Measurements from ENCODE around the gene DSTYK. TPM values are rescaled to one million over a fixed set of nuclear protein-coding genes. Genes with fewer than 3 reads are reported as not detected.
A peak's percentile ranks its signal among the peaks of the same experiment; 100 is the strongest.

The DSTYK gene
- total and polyA plus RNA-seq, 4 donors, result 3.5 to 19.3 (median 7.1) TPM

- Histone ChIP-seq H3K9me3 (ENCODE audit: control insufficient read depth in 4 of 4, insufficient read depth in 3 of 4, low read length in 3 of 4) (no peaks in the 10 kb centered on the region), H3K27me3 (ENCODE audit: control insufficient read depth in 3 of 3, insufficient read depth in 3 of 3, low read length in 2 of 3) (no peaks in the 10 kb centered on the region), H3K4me3 (no peak overlapping the region), H3K36me3 (ENCODE audit: control insufficient read depth in 4 of 4, insufficient read depth in 4 of 4, low read length in 4 of 4) (no peaks in the 10 kb centered on the region), H3K27ac (ENCODE audit: low read depth in 1 of 2, low read length in 1 of 2) (no peak overlapping the region), H3K4me1 (ENCODE audit: control insufficient read depth in 5 of 5, insufficient read depth in 5 of 5, low read length in 5 of 5) (peaks cover 0 to 9% (median 3%) of the 10 kb centered on the region in 5 donors), H3K9ac (ENCODE audit: insufficient read depth in 1 of 2, low read length in 2 of 2) (no peak overlapping the region)
- WGBS, 2 donors, result 4 to 20% methylated on average over 1 of the region's 1 CpG
- TF ChIP-seq CTCF (IDR thresholded peaks at IDR 0.05; ENCODE audit: control extremely low read depth, extremely low read depth), result no peak
- ATAC-seq (ENCODE audit: insufficient read depth, low FRiP score), result no peak
- no peak for DNase-seq
Observed at GRCh38 chr1:205214756-205215155, 3.3 kb upstream of the DSTYK start.

- H3K4me1 ChIP-seq (ENCODE audit: control insufficient read depth in 5 of 5, insufficient read depth in 5 of 5, low read length in 5 of 5), result peaks cover 0 to 9% (median 3%) of the 10 kb centered on the region in 5 donors
- no peaks in the 10 kb centered on the region for H3K36me3 ChIP-seq (ENCODE audit: control insufficient read depth in 4 of 4, insufficient read depth in 4 of 4, low read length in 4 of 4)
- TF ChIP-seq CTCF (IDR thresholded peaks at IDR 0.05; ENCODE audit: control extremely low read depth, extremely low read depth), result no peak
- H3K9me3 ChIP-seq (ENCODE audit: control insufficient read depth in 4 of 4, insufficient read depth in 3 of 4, low read length in 3 of 4), result no peaks in the 10 kb centered on the region
- no peak for DNase-seq
- 23 to 41% methylated on average over 13 of the region's 13 CpGs for WGBS, 2 donors
- H3K27ac ChIP-seq (ENCODE audit: low read depth in 1 of 2, low read length in 1 of 2), result peak overlapping the region; percentile 11 to 98
- no peak for ATAC-seq (ENCODE audit: insufficient read depth, low FRiP score)
- no peak overlapping the region for H3K9ac ChIP-seq (ENCODE audit: insufficient read depth in 1 of 2, low read length in 2 of 2)
- no peaks in the 10 kb centered on the region for H3K27me3 ChIP-seq (ENCODE audit: control insufficient read depth in 3 of 3, insufficient read depth in 3 of 3, low read length in 2 of 3)
- H3K4me3 ChIP-seq, result no peak overlapping the region
Observed at GRCh38 chr1:205211839-205212536, 486 bp upstream of the DSTYK start.

DNA sequence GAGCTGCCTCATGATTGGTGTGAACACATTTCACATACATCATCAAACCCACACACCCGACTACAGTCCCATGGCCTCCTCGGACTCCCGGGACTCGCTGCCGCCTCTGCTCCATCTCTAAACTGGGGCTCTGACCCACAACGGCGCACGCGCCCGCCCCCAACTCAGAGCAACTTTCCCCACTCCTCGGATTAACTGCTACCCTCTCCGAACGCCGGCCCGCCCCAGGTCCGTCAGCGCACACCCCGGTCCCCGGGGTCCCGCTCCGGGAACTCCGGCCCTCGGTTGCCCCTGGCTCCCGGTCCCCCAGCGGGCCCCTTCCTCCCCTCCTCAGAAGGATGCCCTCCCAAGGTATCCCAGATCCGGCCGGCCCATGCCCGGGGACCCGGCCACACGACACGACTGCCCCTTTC, 740 bp downstream of the DSTYK start:
- peak overlapping the region; percentile 56 to 80 for H3K9ac ChIP-seq (ENCODE audit: insufficient read depth in 1 of 2, low read length in 2 of 2)
- H3K27ac ChIP-seq (ENCODE audit: low read depth in 1 of 2, low read length in 1 of 2), result peak overlapping the region; percentile 84 to 98
- 0 to 1% methylated on average over 31 of the region's 31 CpGs for WGBS, 2 donors
- peak overlapping the region; percentile 89 for H3K4me3 ChIP-seq
- DNase-seq (peak in 1 of 3 donors; percentile 56), ATAC-seq (ENCODE audit: insufficient read depth, low FRiP score) (no peak)
- no peaks in the 10 kb centered on the region for H3K36me3 ChIP-seq (ENCODE audit: control insufficient read depth in 4 of 4, insufficient read depth in 4 of 4, low read length in 4 of 4)
- no peak for TF ChIP-seq CTCF (IDR thresholded peaks at IDR 0.05; ENCODE audit: control extremely low read depth, extremely low read depth)
- H3K27me3 ChIP-seq (ENCODE audit: control insufficient read depth in 3 of 3, insufficient read depth in 3 of 3, low read length in 2 of 3), result no peaks in the 10 kb centered on the region
- H3K4me1 ChIP-seq (ENCODE audit: control insufficient read depth in 5 of 5, insufficient read depth in 5 of 5, low read length in 5 of 5), result peaks cover 0 to 9% (median 3%) of the 10 kb centered on the region in 5 donors
- no peaks in the 10 kb centered on the region for H3K9me3 ChIP-seq (ENCODE audit: control insufficient read depth in 4 of 4, insufficient read depth in 3 of 4, low read length in 3 of 4)

All from lung (tissue), 12 donors.